ENCODE results near the gene KIRREL1. TPM values are rescaled to one million over a fixed set of nuclear protein-coding genes. Genes with fewer than 3 reads are reported as not detected.

Gene KIRREL1
- total and polyA plus RNA-seq, 4 experiments from 2014 or later: not detected

- Mint-ChIP-seq H3K4me3 (no peak overlapping the region), H3K9me3 (no peaks in the 10 kb centered on the region), H3K4me1 (peaks cover 0 to 1% (median 0%) of the 10 kb centered on the region in 4 donors), H3K27ac (no peak overlapping the region), H3K27me3 (peaks cover 7 to 25% of the 10 kb centered on the region in 2 donors), H3K36me3 (no peaks in the 10 kb centered on the region)
- H3K4me1 ChIP-seq (ENCODE audit: insufficient read depth, low read length): no peaks in the 10 kb centered on the region
- ChIA-PET CTCF (ENCODE audit: partially characterized antibody) (interaction anchor here (1.0 to 1.1 kb wide), 3 partner anchors 13 to 159 kb away, joined by 3 to 7 read pairs (median 5); no protein-coding TSS in a partner anchor), POLR2A (ENCODE audit: partially characterized antibody) (no interaction called here)
- no peak for DNase-seq
- H3K27ac ChIP-seq (ENCODE audit: low read depth, low read length): no peak overlapping the region
- no peaks in the 10 kb centered on the region for H3K36me3 ChIP-seq (ENCODE audit: insufficient read depth, low read length)
- H3K27me3 ChIP-seq (ENCODE audit: insufficient read depth, low read length): no peaks in the 10 kb centered on the region
- no peaks in the 10 kb centered on the region for H3K9me3 ChIP-seq (ENCODE audit: control insufficient read depth in 1 of 2, low read length in 2 of 2)
- intact Hi-C loops (cut with micrococcal nuclease): loop anchor here (10.0 kb wide), 1 partner anchor 1119 kb away; no protein-coding TSS in a partner anchor
- no peak overlapping the region for H3K4me3 ChIP-seq (ENCODE audit: low read length in 2 of 2)
These were observed 27.9 kb upstream of the KIRREL1 start for GRCh38 chr1:157965584-157965983.

GRCh38 chr1:157966031-157966537 lies 27.4 kb upstream of the KIRREL1 start:
- Histone ChIP-seq H3K27me3 (ENCODE audit: insufficient read depth, low read length) (no peaks in the 10 kb centered on the region), H3K4me3 (ENCODE audit: low read length in 2 of 2) (no peak overlapping the region), H3K27ac (ENCODE audit: low read depth, low read length) (no peak overlapping the region), H3K36me3 (ENCODE audit: insufficient read depth, low read length) (no peaks in the 10 kb centered on the region), H3K9me3 (ENCODE audit: control insufficient read depth in 1 of 2, low read length in 2 of 2) (no peaks in the 10 kb centered on the region), H3K4me1 (ENCODE audit: insufficient read depth, low read length) (no peaks in the 10 kb centered on the region)
- intact Hi-C loops (cut with micrococcal nuclease): loop anchor here (10.0 kb wide), 1 partner anchor 1119 kb away; no protein-coding TSS in a partner anchor
- no peak overlapping the region for H3K27ac Mint-ChIP-seq
- ChIA-PET POLR2A (ENCODE audit: partially characterized antibody) (no interaction called here), CTCF (ENCODE audit: partially characterized antibody) (interaction anchor here (1.0 to 1.1 kb wide), 3 partner anchors 12 to 159 kb away, joined by 3 to 7 read pairs (median 5); no protein-coding TSS in a partner anchor)
- no peaks in the 10 kb centered on the region for H3K9me3 Mint-ChIP-seq
- H3K36me3 Mint-ChIP-seq: no peaks in the 10 kb centered on the region
- H3K4me3 Mint-ChIP-seq: no peak overlapping the region
- peaks cover 7 to 21% of the 10 kb centered on the region in 2 donors for H3K27me3 Mint-ChIP-seq
- peaks cover 0 to 1% (median 0%) of the 10 kb centered on the region in 4 donors for H3K4me1 Mint-ChIP-seq
- no peak for DNase-seq

- Mint-ChIP-seq H3K36me3 (no peaks in the 10 kb centered on the region), H3K4me3 (no peak overlapping the region), H3K27ac (no peak overlapping the region), H3K4me1 (peaks cover 0 to 1% (median 0%) of the 10 kb centered on the region in 4 donors), H3K27me3 (peaks cover 5 to 15% of the 10 kb centered on the region in 2 donors), H3K9me3 (peaks cover 0 to 4% (median 0%) of the 10 kb centered on the region in 8 donors)
- ChIA-PET POLR2A (ENCODE audit: partially characterized antibody) (interaction anchor here (0.6 kb wide), 1 partner anchor 16 kb away, joined by 3 read pairs; no protein-coding TSS in a partner anchor), CTCF (ENCODE audit: partially characterized antibody) (interaction anchor here (0.9 to 2.3 kb wide), 2 partner anchors 17 to 158 kb away, joined by 3 to 8 read pairs; no protein-coding TSS in a partner anchor)
- no peaks in the 10 kb centered on the region for H3K27me3 ChIP-seq (ENCODE audit: insufficient read depth, low read length)
- no peaks in the 10 kb centered on the region for H3K4me1 ChIP-seq (ENCODE audit: insufficient read depth, low read length)
- DNase-seq: no peak
- no peaks in the 10 kb centered on the region for H3K36me3 ChIP-seq (ENCODE audit: insufficient read depth, low read length)
- no peak overlapping the region for H3K4me3 ChIP-seq (ENCODE audit: low read length in 2 of 2)
- H3K27ac ChIP-seq (ENCODE audit: low read depth, low read length): no peak overlapping the region
- intact Hi-C loops (cut with micrococcal nuclease): loop anchor here (10.0 kb wide), 1 partner anchor 1118 kb away; no protein-coding TSS in a partner anchor
- no peaks in the 10 kb centered on the region for H3K9me3 ChIP-seq (ENCODE audit: control insufficient read depth in 1 of 2, low read length in 2 of 2)
These were observed 26.2 kb upstream of the KIRREL1 start for GRCh38 chr1:157967205-157967604.

GRCh38 chr1:157968508-157968907 lies 24.9 kb upstream of the KIRREL1 start:
- Histone ChIP-seq H3K4me3 (ENCODE audit: low read length in 2 of 2) (no peak overlapping the region), H3K36me3 (ENCODE audit: insufficient read depth, low read length) (no peaks in the 10 kb centered on the region), H3K9me3 (ENCODE audit: control insufficient read depth in 1 of 2, low read length in 2 of 2) (no peaks in the 10 kb centered on the region), H3K27ac (ENCODE audit: low read depth, low read length) (no peak overlapping the region), H3K27me3 (ENCODE audit: insufficient read depth, low read length) (no peaks in the 10 kb centered on the region), H3K4me1 (ENCODE audit: insufficient read depth, low read length) (no peaks in the 10 kb centered on the region)
- Mint-ChIP-seq H3K27me3 (peaks cover 2 to 13% of the 10 kb centered on the region in 2 donors), H3K36me3 (no peaks in the 10 kb centered on the region), H3K4me1 (no peaks in the 10 kb centered on the region), H3K27ac (peak overlapping the region in 1 of 7 donors; percentile 14), H3K9me3 (peaks cover 0 to 5% (median 0%) of the 10 kb centered on the region in 8 donors), H3K4me3 (no peak overlapping the region)
- intact Hi-C loops (cut with micrococcal nuclease): loop anchor here (10.0 kb wide), 1 partner anchor 1116 kb away; no protein-coding TSS in a partner anchor
- DNase-seq: no peak
- ChIA-PET CTCF (ENCODE audit: partially characterized antibody) (interaction anchor here (2.0 to 2.3 kb wide), 3 partner anchors 8 to 157 kb away, joined by 5 to 8 read pairs (median 8); no protein-coding TSS in a partner anchor), POLR2A (ENCODE audit: partially characterized antibody) (no interaction called here)

DNA sequence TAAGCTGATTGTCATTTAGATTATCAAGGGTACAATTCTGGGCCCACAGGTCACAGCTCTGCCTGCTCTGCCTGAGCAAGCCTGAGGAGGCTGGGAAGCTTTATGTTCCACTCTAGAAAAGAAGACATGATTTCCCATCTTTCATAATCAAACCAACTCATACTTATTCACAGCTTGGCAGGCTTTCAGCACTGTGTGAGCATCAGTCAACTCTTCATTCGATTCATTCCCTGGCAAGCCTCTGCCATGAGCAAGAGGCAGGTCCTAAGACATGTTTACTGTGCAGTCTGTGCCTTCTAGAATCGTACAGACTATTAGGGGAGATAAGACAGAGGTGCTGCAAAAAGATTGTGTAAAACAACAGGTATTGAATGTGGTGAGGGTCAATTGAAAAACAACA lies 24.5 kb upstream of the KIRREL1 start:
- no peak for DNase-seq
- Histone ChIP-seq H3K4me3 (ENCODE audit: low read length in 2 of 2) (no peak overlapping the region), H3K27ac (ENCODE audit: low read depth, low read length) (no peak overlapping the region), H3K27me3 (ENCODE audit: insufficient read depth, low read length) (no peaks in the 10 kb centered on the region), H3K4me1 (ENCODE audit: insufficient read depth, low read length) (no peaks in the 10 kb centered on the region), H3K36me3 (ENCODE audit: insufficient read depth, low read length) (no peaks in the 10 kb centered on the region), H3K9me3 (ENCODE audit: control insufficient read depth in 1 of 2, low read length in 2 of 2) (no peaks in the 10 kb centered on the region)
- H3K4me1 Mint-ChIP-seq: no peaks in the 10 kb centered on the region
- intact Hi-C loops (cut with micrococcal nuclease): loop anchor here (10.0 kb wide), 1 partner anchor 1116 kb away; no protein-coding TSS in a partner anchor
- ChIA-PET CTCF (ENCODE audit: partially characterized antibody) (interaction anchor here (2.0 to 2.3 kb wide), 3 partner anchors 8 to 156 kb away, joined by 5 to 8 read pairs (median 8); no protein-coding TSS in a partner anchor), POLR2A (ENCODE audit: partially characterized antibody) (no interaction called here)
- no peak overlapping the region for H3K4me3 Mint-ChIP-seq
- H3K9me3 Mint-ChIP-seq: peaks cover 0 to 5% (median 0%) of the 10 kb centered on the region in 8 donors
- H3K36me3 Mint-ChIP-seq: no peaks in the 10 kb centered on the region
- H3K27ac Mint-ChIP-seq: no peak overlapping the region
- peaks cover 2 to 18% of the 10 kb centered on the region in 2 donors for H3K27me3 Mint-ChIP-seq

GRCh38 chr1:157969697-157970485 lies 23.6 kb upstream of the KIRREL1 start:
- Histone ChIP-seq H3K27ac (ENCODE audit: low read depth, low read length) (no peak overlapping the region), H3K27me3 (ENCODE audit: insufficient read depth, low read length) (no peaks in the 10 kb centered on the region), H3K4me1 (ENCODE audit: insufficient read depth, low read length) (no peaks in the 10 kb centered on the region), H3K9me3 (ENCODE audit: control insufficient read depth in 1 of 2, low read length in 2 of 2) (no peaks in the 10 kb centered on the region), H3K36me3 (ENCODE audit: insufficient read depth, low read length) (no peaks in the 10 kb centered on the region), H3K4me3 (ENCODE audit: low read length in 2 of 2) (no peak overlapping the region)
- H3K36me3 Mint-ChIP-seq: no peaks in the 10 kb centered on the region
- ChIA-PET POLR2A (ENCODE audit: partially characterized antibody) (no interaction called here), CTCF (ENCODE audit: partially characterized antibody) (interaction anchor here (1.2 to 2.1 kb wide), 3 partner anchors 9 to 148 kb away, joined by 3 to 8 read pairs (median 5); no protein-coding TSS in a partner anchor)
- DNase-seq: no peak
- no peaks in the 10 kb centered on the region for H3K4me1 Mint-ChIP-seq
- no peak overlapping the region for H3K4me3 Mint-ChIP-seq
- no peak overlapping the region for H3K27ac Mint-ChIP-seq
- peaks cover 0 to 5% (median 0%) of the 10 kb centered on the region in 8 donors for H3K9me3 Mint-ChIP-seq
- intact Hi-C loops (cut with micrococcal nuclease): loop anchor here (10.0 kb wide), 1 partner anchor 1115 kb away; no protein-coding TSS in a partner anchor
- peaks cover 4 to 21% of the 10 kb centered on the region in 2 donors for H3K27me3 Mint-ChIP-seq

GRCh38 chr1:157971769-157972168 lies 21.7 kb upstream of the KIRREL1 start:
- ChIA-PET CTCF (ENCODE audit: partially characterized antibody) (interaction anchor here (2.5 kb wide), 1 partner anchor 10 kb away, joined by 9 read pairs; no protein-coding TSS in a partner anchor), POLR2A (ENCODE audit: partially characterized antibody) (interaction anchor here (0.8 kb wide), 1 partner anchor 11 kb away, joined by 3 read pairs; no protein-coding TSS in a partner anchor)
- Mint-ChIP-seq H3K27me3 (peaks cover 2 to 21% of the 10 kb centered on the region in 2 donors), H3K27ac (no peak overlapping the region), H3K4me1 (no peaks in the 10 kb centered on the region), H3K9me3 (peaks cover 0 to 5% (median 0%) of the 10 kb centered on the region in 8 donors), H3K36me3 (no peaks in the 10 kb centered on the region), H3K4me3 (no peak overlapping the region)
- Histone ChIP-seq H3K36me3 (ENCODE audit: insufficient read depth, low read length) (no peaks in the 10 kb centered on the region), H3K9me3 (ENCODE audit: control insufficient read depth in 1 of 2, low read length in 2 of 2) (no peaks in the 10 kb centered on the region), H3K4me3 (ENCODE audit: low read length in 2 of 2) (no peak overlapping the region), H3K27me3 (ENCODE audit: insufficient read depth, low read length) (no peaks in the 10 kb centered on the region), H3K27ac (ENCODE audit: low read depth, low read length) (no peak overlapping the region), H3K4me1 (ENCODE audit: insufficient read depth, low read length) (no peaks in the 10 kb centered on the region)
- DNase-seq: no peak
- intact Hi-C loops (cut with micrococcal nuclease): no loop called here
